ENCODE measurements around the gene CHGA.

GRCh38 chr14:92917041-92917940 lies 5.7 kb upstream of the CHGA start:
- no peak for TF ChIP-seq CTCF (IDR thresholded peaks at IDR 0.05)
- no peak for TF ChIP-seq POLR2AphosphoS5 (IDR thresholded peaks at IDR 0.05)
- TF ChIP-seq POLR2A (IDR thresholded peaks at IDR 0.05): no peak

All from upper lobe of left lung (tissue), 4 donors.